K562 (cell line): Measurements from ENCODE around the gene SRI. TPM values are rescaled to one million over a fixed set of nuclear protein-coding genes. Genes with fewer than 3 reads are reported as not detected.
A peak's percentile ranks its signal among the peaks of the same experiment; 100 is the strongest.

Experiments used
- ATAC-seq: fragments of 200-7000 bp; cut with Tn5 transposase; 3 replicates; pipeline ENCODE4 v1.9.1; 2020; ENCODE audit warnings: moderate library complexity
- BruUV-seq: library from RNA; stranded (reverse); fragments of 400-500 nt; replicated peaks from 2 replicates; lab custom pipeline; 2021; lab: Mats Ljungman, UMichigan
- CTCF ChIA-PET: fragments of 300-600 bp; formaldehyde crosslinking; extraction: SDS; loops from one replicate; lab custom pipeline; 2021; ENCODE audit warnings: low intra/inter-chr PET ratio; lab: Yijun Ruan, JAX
- POLR2A ChIA-PET: fragments of 300-600, 350-650 bp; sonication (Branson Sonifier 250); formaldehyde crosslinking; extraction: SDS; loops from one replicate; lab custom pipeline; 2021; ENCODE audit warnings: antibody characterized with exemption, inconsistent platforms; lab: Yijun Ruan, JAX
- DNase-seq, 4 experiments: peaks; one replicate each; pipeline versions ENCODE4 v3.0.0 to v3.0.0-alpha.2; 2011 to 2018; ENCODE audit warnings: low spot score in 3 of 4, mixed read lengths in 3 of 4; ENCODE audit errors: extremely low read depth in 1 of 4
- FAIRE-seq: peaks from 2 replicates; lab custom pipeline; 2011; peaks lifted over from hg19 to GRCh38; lab: Jason Lieb, UNC
- H2AFZ ChIP-seq: 2 replicates; pipeline ENCODE4 v1.6.0; 2011; ENCODE audit warnings: low read depth, low read length, control low read depth, inconsistent platforms
- H3K27ac ChIP-seq: fragments of 200-600 bp; 3 replicates; pipeline ENCODE4 v1.8.0; 2011; ENCODE audit warnings: low read depth, mild to moderate bottlenecking, control low read depth, inconsistent platforms, low read length, moderate library complexity, mixed read lengths; ENCODE audit errors: extremely low read depth
- H3K27me3 ChIP-seq, 2 experiments: fragments of 300-600 bp in 1 of 2; 2 replicates in 1 of 2; 3 replicates in 1 of 2; pipeline versions ENCODE4 v1.6.0 to v1.8.0; 2011; ENCODE audit warnings: inconsistent platforms in 2 of 2, low read length in 2 of 2, mild to moderate bottlenecking in 1 of 2, mixed read lengths in 1 of 2, moderate library complexity in 1 of 2; ENCODE audit not compliant: control insufficient read depth in 2 of 2, insufficient read depth in 2 of 2
- H3K36me3 ChIP-seq: fragments of 300-600 bp; 3 replicates; pipeline ENCODE4 v1.8.0; 2011; ENCODE audit warnings: mild to moderate bottlenecking, low read length, inconsistent platforms; ENCODE audit not compliant: control insufficient read depth, insufficient read depth
- H3K4me1 ChIP-seq, 2 experiments: fragments of 200-600 bp in 1 of 2; replicated peaks in 1 of 2; 2 replicates in 1 of 2; 3 replicates in 1 of 2; pipeline versions ENCODE4 v1.5.1 to v1.8.0; 2011; ENCODE audit warnings: inconsistent platforms in 2 of 2, low read length in 2 of 2, mild to moderate bottlenecking in 1 of 2, mixed read lengths in 1 of 2, moderate library complexity in 1 of 2; ENCODE audit not compliant: control insufficient read depth in 2 of 2, insufficient read depth in 2 of 2
- H3K4me2 ChIP-seq: 2 replicates; pipeline ENCODE4 v1.6.1; 2011; ENCODE audit warnings: low read length, control low read depth, inconsistent platforms, mixed read lengths; ENCODE audit not compliant: insufficient read depth
- H3K4me3 ChIP-seq: fragments of 200-600 bp; sonication (generic), shearing (Covaris generic); 2 replicates; pipeline ENCODE4 v1.5.1; 2016; ENCODE audit warnings: control low read depth, inconsistent platforms
- H3K79me2 ChIP-seq: fragments of 200-600 bp; 3 replicates; pipeline ENCODE4 v1.8.0; 2011; ENCODE audit warnings: low read length, inconsistent platforms; ENCODE audit not compliant: control insufficient read depth, insufficient read depth
- H3K9ac ChIP-seq, 2 experiments: 2 replicates each; pipeline versions ENCODE4 v1.6.0 to v1.6.1; 2011; ENCODE audit warnings: low read depth in 2 of 2, low read length in 2 of 2, control low read depth in 1 of 2, inconsistent platforms in 1 of 2, mild to moderate bottlenecking in 1 of 2, mixed read lengths in 1 of 2; ENCODE audit not compliant: insufficient read depth in 1 of 2
- H3K9me1 ChIP-seq: one replicate; pipeline ENCODE4 v1.6.0; 2011; ENCODE audit warnings: inconsistent platforms, mild to moderate bottlenecking, low read length, moderate library complexity; ENCODE audit not compliant: control insufficient read depth, insufficient read depth
- H3K9me3 ChIP-seq: replicated peaks from 2 replicates; pipeline ENCODE4 v1.5.1; 2011; ENCODE audit warnings: low read depth, low read length, inconsistent platforms; ENCODE audit not compliant: control insufficient read depth, insufficient read depth
- H4K20me1 ChIP-seq: replicated peaks from 2 replicates; pipeline ENCODE4 v1.6.1; 2011; ENCODE audit warnings: low read length, inconsistent platforms, mixed read lengths; ENCODE audit not compliant: control insufficient read depth, insufficient read depth
- ARID2 ChIP-seq: fragments of 450-650 bp; IDR thresholded peaks from 2 replicates; pipeline ENCODE4 v1.6.1; 2017; ENCODE audit warnings: antibody characterized with exemption, mild to moderate bottlenecking
- CTCF ChIP-seq, 3 experiments: IDR thresholded peaks in 2 of 3; conservative IDR thresholded peaks in 1 of 3; 2 replicates each; pipeline ENCODE4 v1.5.1; 2011 to 2012; ENCODE audit warnings: low read length in 3 of 3, mild to moderate bottlenecking in 3 of 3, control low read depth in 2 of 3, improper control_type of control experiment in 1 of 3, inconsistent platforms in 1 of 3, low read depth in 1 of 3, mixed read lengths in 1 of 3, moderate library complexity in 1 of 3; ENCODE audit not compliant: insufficient read depth in 2 of 3
- NBN ChIP-seq: fragments of 450-650 bp; IDR thresholded peaks from 2 replicates; pipeline ENCODE4 v1.6.1; 2016; ENCODE audit warnings: low read depth, mild to moderate bottlenecking
- RAD21 ChIP-seq, 2 experiments: fragments of 250-450 bp in 1 of 2; fragments of 450-650 bp in 1 of 2; sonication (Bioruptor Pico) in 1 of 2; formaldehyde crosslinking in 1 of 2; IDR thresholded peaks in 1 of 2; conservative IDR thresholded peaks in 1 of 2; 2 replicates each; pipeline versions ENCODE4 v1.4.0 to v1.8.0; 2020 to 2022; ENCODE audit warnings: mild to moderate bottlenecking in 2 of 2, moderate library complexity in 1 of 2
- SMC3 ChIP-seq: conservative IDR thresholded peaks from 2 replicates; pipeline ENCODE4 v1.6.1; 2011; ENCODE audit warnings: low read depth, low read length, improper control_type of control experiment; ENCODE audit not compliant: insufficient read depth
- ZBTB7A ChIP-seq: IDR thresholded peaks from 2 replicates; pipeline ENCODE4 v1.6.1; 2011; ENCODE audit warnings: low read depth, mild to moderate bottlenecking, low read length, moderate library complexity, borderline replicate concordance; ENCODE audit not compliant: control insufficient read depth
- WGBS: fragments of 100-300 bp; shearing (Covaris generic); methylation state at CpG from one replicate; pipeline ENCODE4 v1.1.6; 2016; ENCODE audit warnings: low coverage, mixed read lengths; ENCODE audit not compliant: insufficient coverage; ENCODE audit errors: missing lambda C conversion rate; 5-methylcytosine and 5-hydroxymethylcytosine counted together
- in situ Hi-C: fragments of 300-500 bp; cut with MboI; formaldehyde crosslinking; loops from 4 replicates; pipeline ENCODE4 v1.15.0; 2018; ENCODE audit warnings: inconsistent platforms, mixed read lengths
- intact Hi-C: fragments of 100-400 bp; cut with micrococcal nuclease; formaldehyde crosslinking; loops from 2 replicates; pipeline ENCODE4 v1.14.2; 2022
- polyA plus RNA-seq, 8 experiments: library from polyadenylated mRNA; depleted of rRNA in 4 of 8; stranded (reverse) in 5 of 8; unstranded in 3 of 8; fragments of >200 nt; fragmentation: Nextera tagmentation in 2 of 8; fragmentation: Illumina TruSeq in 1 of 8; extraction: Ambion mirVana in 2 of 8; extraction: Trizol in 1 of 8; gene quantifications; 2 replicates each; pipeline versions ENCODE4 v1.2.1 to v1.2.3, GENCODE V29; 2011 to 2014; ENCODE audit warnings: inconsistent platforms in 1 of 8, missing spikeins in 1 of 8
- total RNA-seq, 7 experiments: library from RNA; depleted of rRNA in 6 of 7; stranded (reverse); fragments of >200 nt in 6 of 7; fragmentation: Illumina TruSeq in 2 of 7; extraction: Trizol in 2 of 7; gene quantifications; 2 replicates each; pipeline versions ENCODE4 v1.2.1 to v1.2.3, GENCODE V29; 2011 to 2021; ENCODE audit warnings: low replicate concordance in 1 of 7
- TF ChIP-seq, protein P1 (sequence below): fragments of 450-650 bp; formaldehyde crosslinking; IDR thresholded peaks from 2 replicates; pipeline ENCODE4 v1.4.0; 2020; ENCODE audit warnings: mild to moderate bottlenecking, moderate library complexity
- TF ChIP-seq, protein P2 (sequence below), 2 experiments: fragments of 450-650 bp; formaldehyde crosslinking in 1 of 2; IDR thresholded peaks; 2 replicates each; pipeline versions ENCODE4 v1.4.0 to v1.6.1; 2014 to 2020; ENCODE audit warnings: mild to moderate bottlenecking in 2 of 2, borderline replicate concordance in 1 of 2, low read depth in 1 of 2

Gene SRI
- total and polyA plus RNA-seq, 9 of the 15 experiments (the other 6 are each of a cell fraction or from before 2014, with no cell fraction given), result 56.4 to 158 (median 119) TPM

- Histone ChIP-seq H3K27ac (no peak overlapping the region), H4K20me1 (no peaks in the 10 kb centered on the region), H3K9me3 (no peaks in the 10 kb centered on the region), H3K27me3 (no peaks in the 10 kb centered on the region), H3K36me3 (no peaks in the 10 kb centered on the region), H3K4me1 (no peaks in the 10 kb centered on the region), H3K4me2 (no peak overlapping the region), H3K79me2 (no peaks in the 10 kb centered on the region), H2AFZ (no peak overlapping the region), H3K4me3 (no peak overlapping the region), H3K9ac (no peak overlapping the region), H3K9me1 (no peaks in the 10 kb centered on the region)
- 0% methylated on average over 2 of the region's 2 CpGs for WGBS
- DNase-seq (peak in 2 of 4 experiments; percentile 29 to 45), ATAC-seq (peak; percentile 88), FAIRE-seq (peak; percentile 69)
- intact Hi-C loops, result loop anchor here (1.0 to 10.0 kb wide), 4 partner anchors 114 to 1911 kb away; partner anchors contain the start of gene STEAP1
- in situ Hi-C loops, result loop anchor here (25.0 kb wide), 1 partner anchor 1894 kb away; no protein-coding TSS in a partner anchor
- CTCF ChIA-PET, result interaction anchor here (0.7 kb wide), 1 partner anchor 1871 kb away, joined by 3 read pairs; no protein-coding TSS in a partner anchor
- POLR2A ChIA-PET, result interaction anchor here (0.5 to 0.7 kb wide), 2 partner anchors 9 to 33 kb away, joined by 3 read pairs; no protein-coding TSS in a partner anchor
- no TSS peak for BruUV-seq
- TF ChIP-seq, protein P1, sequence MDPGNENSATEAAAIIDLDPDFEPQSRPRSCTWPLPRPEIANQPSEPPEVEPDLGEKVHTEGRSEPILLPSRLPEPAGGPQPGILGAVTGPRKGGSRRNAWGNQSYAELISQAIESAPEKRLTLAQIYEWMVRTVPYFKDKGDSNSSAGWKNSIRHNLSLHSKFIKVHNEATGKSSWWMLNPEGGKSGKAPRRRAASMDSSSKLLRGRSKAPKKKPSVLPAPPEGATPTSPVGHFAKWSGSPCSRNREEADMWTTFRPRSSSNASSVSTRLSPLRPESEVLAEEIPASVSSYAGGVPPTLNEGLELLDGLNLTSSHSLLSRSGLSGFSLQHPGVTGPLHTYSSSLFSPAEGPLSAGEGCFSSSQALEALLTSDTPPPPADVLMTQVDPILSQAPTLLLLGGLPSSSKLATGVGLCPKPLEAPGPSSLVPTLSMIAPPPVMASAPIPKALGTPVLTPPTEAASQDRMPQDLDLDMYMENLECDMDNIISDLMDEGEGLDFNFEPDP (CRISPR knock-in tag), result no peak
- peak; percentile 63; the same call in 1 of the 2 replicates for TF ChIP-seq ARID2
- peak; percentile 54 for TF ChIP-seq SMC3
- TF ChIP-seq CTCF (IDR thresholded peaks at IDR 0.05 in 2 of 3, conservative IDR thresholded peaks at IDR 0.05 in 1 of 3; ENCODE audit: insufficient read depth in 2 of 3, low read depth in 1 of 3, low read length in 3 of 3), result peak; percentile 54 to 81 (median 68); a peak in 5 of 6 replicates
- TF ChIP-seq, protein P2, sequence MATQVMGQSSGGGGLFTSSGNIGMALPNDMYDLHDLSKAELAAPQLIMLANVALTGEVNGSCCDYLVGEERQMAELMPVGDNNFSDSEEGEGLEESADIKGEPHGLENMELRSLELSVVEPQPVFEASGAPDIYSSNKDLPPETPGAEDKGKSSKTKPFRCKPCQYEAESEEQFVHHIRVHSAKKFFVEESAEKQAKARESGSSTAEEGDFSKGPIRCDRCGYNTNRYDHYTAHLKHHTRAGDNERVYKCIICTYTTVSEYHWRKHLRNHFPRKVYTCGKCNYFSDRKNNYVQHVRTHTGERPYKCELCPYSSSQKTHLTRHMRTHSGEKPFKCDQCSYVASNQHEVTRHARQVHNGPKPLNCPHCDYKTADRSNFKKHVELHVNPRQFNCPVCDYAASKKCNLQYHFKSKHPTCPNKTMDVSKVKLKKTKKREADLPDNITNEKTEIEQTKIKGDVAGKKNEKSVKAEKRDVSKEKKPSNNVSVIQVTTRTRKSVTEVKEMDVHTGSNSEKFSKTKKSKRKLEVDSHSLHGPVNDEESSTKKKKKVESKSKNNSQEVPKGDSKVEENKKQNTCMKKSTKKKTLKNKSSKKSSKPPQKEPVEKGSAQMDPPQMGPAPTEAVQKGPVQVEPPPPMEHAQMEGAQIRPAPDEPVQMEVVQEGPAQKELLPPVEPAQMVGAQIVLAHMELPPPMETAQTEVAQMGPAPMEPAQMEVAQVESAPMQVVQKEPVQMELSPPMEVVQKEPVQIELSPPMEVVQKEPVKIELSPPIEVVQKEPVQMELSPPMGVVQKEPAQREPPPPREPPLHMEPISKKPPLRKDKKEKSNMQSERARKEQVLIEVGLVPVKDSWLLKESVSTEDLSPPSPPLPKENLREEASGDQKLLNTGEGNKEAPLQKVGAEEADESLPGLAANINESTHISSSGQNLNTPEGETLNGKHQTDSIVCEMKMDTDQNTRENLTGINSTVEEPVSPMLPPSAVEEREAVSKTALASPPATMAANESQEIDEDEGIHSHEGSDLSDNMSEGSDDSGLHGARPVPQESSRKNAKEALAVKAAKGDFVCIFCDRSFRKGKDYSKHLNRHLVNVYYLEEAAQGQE (IDR thresholded peaks at IDR 0.05; ENCODE audit: borderline replicate concordance), result peak; percentile 69; the same call in 1 of the 2 replicates
- TF ChIP-seq, protein P2 (CRISPR knock-in tag; IDR thresholded peaks at IDR 0.05; ENCODE audit: low read depth), result no peak
- no peak for TF ChIP-seq NBN
- no peak for TF ChIP-seq ZBTB7A
- TF ChIP-seq RAD21 (CRISPR knock-in tag; conservative IDR thresholded peaks at IDR 0.05 in 1 of 2, IDR thresholded peaks at IDR 0.05 in 1 of 2), result peak; percentile 83 to 84
Observed at GRCh38 chr7:88243345-88243909, 23.6 kb upstream of the SRI start.
